ENCODE data around the gene FBXW7.

FBXW7 gene

DNA sequence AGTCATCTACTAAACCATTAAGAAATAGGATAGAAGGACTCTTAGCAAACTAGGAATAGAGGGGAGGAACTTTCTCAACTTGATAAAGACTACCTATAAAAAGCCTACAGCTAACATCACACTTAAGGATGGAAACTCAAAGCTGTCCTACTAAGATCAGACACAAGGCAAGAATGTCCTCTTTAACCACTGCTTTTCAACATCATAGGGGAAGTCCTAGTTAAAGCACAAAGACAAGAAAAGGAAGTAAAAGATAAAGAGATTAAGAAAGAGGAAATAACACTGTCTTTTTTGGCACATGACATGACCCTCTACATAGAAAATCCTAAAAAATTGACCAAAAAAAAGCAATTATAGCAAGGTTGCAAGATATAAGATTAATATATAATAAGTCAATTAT lies 136.6 kb downstream of the FBXW7 start:
- intact Hi-C loops (cut with DNase I; ENCODE audit: low total_unique reads), result no loop called here
- no peak for DNase-seq
- Histone ChIP-seq H3K9me3 (no peaks in the 10 kb centered on the region), H3K4me3 (no peak overlapping the region), H3K27me3 (no peaks in the 10 kb centered on the region), H3K36me3 (no peaks in the 10 kb centered on the region), H3K4me1 (no peaks in the 10 kb centered on the region), H3K27ac (no peak overlapping the region)
- TF ChIP-seq, protein P1, sequence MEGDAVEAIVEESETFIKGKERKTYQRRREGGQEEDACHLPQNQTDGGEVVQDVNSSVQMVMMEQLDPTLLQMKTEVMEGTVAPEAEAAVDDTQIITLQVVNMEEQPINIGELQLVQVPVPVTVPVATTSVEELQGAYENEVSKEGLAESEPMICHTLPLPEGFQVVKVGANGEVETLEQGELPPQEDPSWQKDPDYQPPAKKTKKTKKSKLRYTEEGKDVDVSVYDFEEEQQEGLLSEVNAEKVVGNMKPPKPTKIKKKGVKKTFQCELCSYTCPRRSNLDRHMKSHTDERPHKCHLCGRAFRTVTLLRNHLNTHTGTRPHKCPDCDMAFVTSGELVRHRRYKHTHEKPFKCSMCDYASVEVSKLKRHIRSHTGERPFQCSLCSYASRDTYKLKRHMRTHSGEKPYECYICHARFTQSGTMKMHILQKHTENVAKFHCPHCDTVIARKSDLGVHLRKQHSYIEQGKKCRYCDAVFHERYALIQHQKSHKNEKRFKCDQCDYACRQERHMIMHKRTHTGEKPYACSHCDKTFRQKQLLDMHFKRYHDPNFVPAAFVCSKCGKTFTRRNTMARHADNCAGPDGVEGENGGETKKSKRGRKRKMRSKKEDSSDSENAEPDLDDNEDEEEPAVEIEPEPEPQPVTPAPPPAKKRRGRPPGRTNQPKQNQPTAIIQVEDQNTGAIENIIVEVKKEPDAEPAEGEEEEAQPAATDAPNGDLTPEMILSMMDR (IDR thresholded peaks at IDR 0.05), result no peak

DNA sequence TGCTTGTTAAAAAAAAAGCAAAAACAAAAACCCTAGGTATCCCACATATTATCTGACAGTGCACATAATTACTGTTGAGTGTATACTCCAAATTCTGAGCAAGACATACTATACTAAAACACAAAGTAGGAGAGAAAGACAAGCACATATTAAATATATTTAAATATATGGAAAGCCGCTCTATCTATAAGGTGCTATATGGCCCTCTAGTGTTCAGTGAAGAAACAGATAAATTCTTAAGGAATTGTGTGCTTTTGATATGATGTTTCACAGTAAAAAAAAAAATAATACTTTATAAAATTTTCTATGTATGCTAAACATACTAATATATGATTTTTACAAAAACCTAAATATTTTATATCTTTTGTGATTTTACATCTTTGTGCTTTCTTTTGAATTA lies 137.8 kb downstream of the FBXW7 start:
- TF ChIP-seq, protein P1 (IDR thresholded peaks at IDR 0.05), result no peak
- H3K9me3 ChIP-seq, result no peaks in the 10 kb centered on the region
- intact Hi-C loops (cut with DNase I; ENCODE audit: low total_unique reads), result no loop called here
- no peak overlapping the region for H3K4me3 ChIP-seq
- no peaks in the 10 kb centered on the region for H3K36me3 ChIP-seq
- no peak overlapping the region for H3K27ac ChIP-seq
- H3K4me1 ChIP-seq, result no peaks in the 10 kb centered on the region
- no peak for DNase-seq
- H3K27me3 ChIP-seq, result no peaks in the 10 kb centered on the region

- no peaks in the 10 kb centered on the region for H3K36me3 ChIP-seq
- no peaks in the 10 kb centered on the region for H3K27me3 ChIP-seq
- no peaks in the 10 kb centered on the region for H3K4me1 ChIP-seq
- no peaks in the 10 kb centered on the region for H3K9me3 ChIP-seq
- H3K27ac ChIP-seq, result no peak overlapping the region
- intact Hi-C loops (cut with DNase I; ENCODE audit: low total_unique reads), result no loop called here
- TF ChIP-seq, protein P1 (IDR thresholded peaks at IDR 0.05), result no peak
- H3K4me3 ChIP-seq, result no peak overlapping the region
- DNase-seq, result no peak
Measured at GRCh38 chr4:152394791-152395190, 141.1 kb downstream of the FBXW7 start.

GRCh38 chr4:152392079-152392478 lies 143.8 kb downstream of the FBXW7 start:
- Histone ChIP-seq H3K4me1 (peaks cover 0 to 3% (median 0%) of the 10 kb centered on the region in 4 donors), H3K9me3 (no peaks in the 10 kb centered on the region), H3K4me3 (no peak overlapping the region), H3K27ac (no peak overlapping the region), H3K36me3 (no peaks in the 10 kb centered on the region), H3K27me3 (no peaks in the 10 kb centered on the region)
- TF ChIP-seq, protein P1 (IDR thresholded peaks at IDR 0.05), result no peak
- intact Hi-C loops (cut with DNase I; ENCODE audit: low total_unique reads), result no loop called here
- no peak for DNase-seq

DNA sequence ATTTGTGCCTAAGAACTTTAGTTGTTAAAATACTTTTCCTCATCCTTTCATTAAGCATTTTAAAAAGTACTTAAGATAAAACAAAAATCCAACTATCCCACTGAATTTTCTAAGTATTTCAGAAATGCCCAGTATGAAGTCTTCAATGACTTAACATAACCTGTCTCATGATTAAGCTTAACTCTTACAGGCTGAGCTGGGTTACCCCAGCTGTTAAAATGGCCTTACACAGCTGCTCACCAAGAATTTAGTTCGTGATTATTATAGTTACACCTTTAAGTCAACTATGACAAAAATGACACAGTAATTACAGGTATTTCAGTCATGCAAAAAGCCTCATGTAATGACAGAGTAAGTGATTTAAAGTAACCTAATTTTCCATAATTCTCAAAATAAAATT lies 145.7 kb downstream of the FBXW7 start:
- no peaks in the 10 kb centered on the region for H3K36me3 ChIP-seq
- no peaks in the 10 kb centered on the region for H3K27me3 ChIP-seq
- TF ChIP-seq, protein P1 (IDR thresholded peaks at IDR 0.05), result no peak
- H3K4me1 ChIP-seq, result peaks cover 0 to 3% (median 0%) of the 10 kb centered on the region in 4 donors
- no peak overlapping the region for H3K27ac ChIP-seq
- no peak overlapping the region for H3K4me3 ChIP-seq
- H3K9me3 ChIP-seq, result no peaks in the 10 kb centered on the region
- intact Hi-C loops (cut with DNase I; ENCODE audit: low total_unique reads), result no loop called here
- no peak for DNase-seq

DNA sequence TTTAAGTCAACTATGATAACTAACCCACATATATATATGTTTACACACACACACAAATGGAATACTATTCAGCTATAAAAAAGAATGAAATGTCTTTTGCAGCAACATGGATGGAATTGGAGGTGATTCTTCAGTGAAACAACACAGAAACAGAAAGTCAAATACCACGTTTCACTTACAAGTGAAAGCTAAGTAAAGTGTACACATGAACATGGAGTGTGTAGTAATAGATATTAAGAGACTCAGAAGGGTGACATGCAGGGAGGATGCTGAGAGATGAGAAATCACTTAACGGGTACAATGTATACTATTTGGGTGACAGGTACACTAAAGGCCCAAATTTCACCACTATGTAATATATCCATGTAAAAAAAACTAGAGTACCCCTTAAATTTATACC lies 146.5 kb downstream of the FBXW7 start:
- Histone ChIP-seq H3K36me3 (no peaks in the 10 kb centered on the region), H3K27me3 (no peaks in the 10 kb centered on the region), H3K4me1 (peaks cover 0 to 3% (median 0%) of the 10 kb centered on the region in 4 donors), H3K9me3 (no peaks in the 10 kb centered on the region), H3K27ac (no peak overlapping the region), H3K4me3 (no peak overlapping the region)
- intact Hi-C loops (cut with DNase I; ENCODE audit: low total_unique reads), result no loop called here
- TF ChIP-seq, protein P1 (IDR thresholded peaks at IDR 0.05), result no peak
- no peak for DNase-seq
